SK-N-SH treated with all-trans-retinoic acid at 6 μM for 48 hours (cell line): ENCODE data around the gene SHC3.

Source experiments
- ATAC-seq: fragments of 200-7000 bp; cut with Tn5 transposase; 3 replicates; pipeline ENCODE4 v1.9.1; 2020; ENCODE audit warnings: mild to moderate bottlenecking, moderate library complexity
- ARNTL ChIP-seq: fragments of 450-650 bp; formaldehyde crosslinking; IDR thresholded peaks from 2 replicates; pipeline ENCODE4 v1.5.0; 2020; ENCODE audit warnings: low read depth, mild to moderate bottlenecking, moderate library complexity, borderline replicate concordance
- BACH2 ChIP-seq: fragments of 250-450 bp; sonication (Bioruptor Pico); IDR thresholded peaks from 2 replicates; pipeline ENCODE4 v1.9.0; 2021; ENCODE audit warnings: mild to moderate bottlenecking, borderline replicate concordance
- CREB5 ChIP-seq: fragments of 250-450 bp; sonication (Bioruptor Pico); IDR thresholded peaks from 2 replicates; pipeline ENCODE4 v1.5.1; 2020; ENCODE audit warnings: low read depth, mild to moderate bottlenecking, moderate library complexity
- CSRNP3 ChIP-seq: fragments of 250-450 bp; sonication (Bioruptor Pico); IDR thresholded peaks from 2 replicates; pipeline ENCODE4 v1.5.1; 2021; ENCODE audit warnings: mild to moderate bottlenecking, moderate library complexity
- GLIS3 ChIP-seq: fragments of 250-450 bp; sonication (Bioruptor Pico); IDR thresholded peaks from 2 replicates; pipeline ENCODE4 v1.5.0; 2020; ENCODE audit warnings: mild to moderate bottlenecking, moderate library complexity
- ISL1 ChIP-seq: fragments of 250-450 bp; sonication (Bioruptor Pico); IDR thresholded peaks from 2 replicates; pipeline ENCODE4 v2.1.2; 2022; ENCODE audit warnings: mild to moderate bottlenecking, moderate library complexity
- OSR1 ChIP-seq: fragments of 250-450 bp; sonication (Bioruptor Pico); IDR thresholded peaks from 2 replicates; pipeline ENCODE4 v1.8.0; 2022; ENCODE audit warnings: moderate library complexity, mild to moderate bottlenecking, inconsistent platforms
- PATZ1 ChIP-seq: fragments of 250-450 bp; sonication (Bioruptor Pico); IDR thresholded peaks from 2 replicates; pipeline ENCODE4 v1.8.0; 2020; ENCODE audit warnings: mild to moderate bottlenecking, moderate library complexity, borderline replicate concordance
- POU6F1 ChIP-seq: fragments of 250-450 bp; sonication (Bioruptor Pico); IDR thresholded peaks from 2 replicates; pipeline ENCODE4 v1.8.0; 2021; ENCODE audit warnings: low read depth, mild to moderate bottlenecking, moderate library complexity, borderline replicate concordance
- PPARA ChIP-seq: fragments of 250-450 bp; sonication (Bioruptor Pico); IDR thresholded peaks from 2 replicates; pipeline ENCODE4 v1.5.0; 2020; ENCODE audit warnings: mild to moderate bottlenecking, borderline replicate concordance
- RARB ChIP-seq: fragments of 250-450 bp; sonication (Bioruptor Pico); IDR thresholded peaks from 2 replicates; pipeline ENCODE4 v1.8.0; 2021; ENCODE audit warnings: mild to moderate bottlenecking, moderate library complexity
- SNAI2 ChIP-seq: fragments of 250-450 bp; sonication (Bioruptor Pico); IDR thresholded peaks from 2 replicates; pipeline ENCODE4 v1.5.0; 2020; ENCODE audit warnings: mild to moderate bottlenecking, moderate library complexity
- TCF4 ChIP-seq: fragments of 250-450 bp; sonication (Bioruptor Pico); IDR thresholded peaks from 2 replicates; pipeline ENCODE4 v1.8.0; 2021; ENCODE audit warnings: mild to moderate bottlenecking, moderate library complexity, borderline replicate concordance
- TSHZ2 ChIP-seq: fragments of 250-450 bp; sonication (Bioruptor Pico); IDR thresholded peaks from 2 replicates; pipeline ENCODE4 v1.5.0; 2020; ENCODE audit warnings: mild to moderate bottlenecking, moderate library complexity
- ZC3H10 ChIP-seq: fragments of 250-450 bp; sonication (Bioruptor Pico); IDR thresholded peaks from 2 replicates; pipeline ENCODE4 v1.5.1; 2021; ENCODE audit warnings: mild to moderate bottlenecking, moderate library complexity
- ZFP3 ChIP-seq: fragments of 250-450 bp; sonication (Bioruptor Pico); IDR thresholded peaks from 2 replicates; pipeline ENCODE4 v1.5.0; 2020; ENCODE audit warnings: mild to moderate bottlenecking, moderate library complexity
- ZFP30 ChIP-seq: fragments of 450-650 bp; formaldehyde crosslinking; IDR thresholded peaks from 2 replicates; pipeline ENCODE4 v1.5.0; 2022; ENCODE audit warnings: mild to moderate bottlenecking, moderate library complexity
- ZNF565 ChIP-seq: fragments of 450-650 bp; formaldehyde crosslinking; conservative IDR thresholded peaks from 2 replicates; pipeline ENCODE4 v1.5.0; 2020; ENCODE audit warnings: low read depth, mild to moderate bottlenecking, moderate library complexity
- ZNF70 ChIP-seq: fragments of 450-650 bp; formaldehyde crosslinking; IDR thresholded peaks from 2 replicates; pipeline ENCODE4 v1.5.0; 2020; ENCODE audit warnings: mild to moderate bottlenecking, moderate library complexity
- ZNF8 ChIP-seq: fragments of 450-650 bp; formaldehyde crosslinking; IDR thresholded peaks from 2 replicates; pipeline ENCODE4 v1.5.0; 2020; ENCODE audit warnings: mild to moderate bottlenecking, moderate library complexity

Gene SHC3

GRCh38 chr9:89116805-89117192, 61.8 kb downstream of the SHC3 start:
- ATAC-seq = no peak
- TF ChIP-seq ISL1 (CRISPR knock-in tag) (no peak), ZNF8 (CRISPR knock-in tag) (no peak), POU6F1 (CRISPR knock-in tag) (no peak), OSR1 (CRISPR knock-in tag) (no peak), ZFP30 (CRISPR knock-in tag) (no peak), CSRNP3 (CRISPR knock-in tag) (no peak), ZNF70 (CRISPR knock-in tag) (no peak), CREB5 (CRISPR knock-in tag) (no peak), ZFP3 (CRISPR knock-in tag) (no peak)

GRCh38 chr9:89116064-89116804, 62.4 kb downstream of the SHC3 start:
- ATAC-seq = no peak
- TF ChIP-seq PPARA (CRISPR knock-in tag) (no peak), SNAI2 (no peak), RARB (CRISPR knock-in tag) (no peak), TSHZ2 (CRISPR knock-in tag) (no peak), CSRNP3 (CRISPR knock-in tag) (no peak), PATZ1 (CRISPR knock-in tag) (no peak), GLIS3 (CRISPR knock-in tag) (no peak), CREB5 (CRISPR knock-in tag) (no peak), ZFP30 (CRISPR knock-in tag) (no peak), ZC3H10 (CRISPR knock-in tag) (no peak), ARNTL (CRISPR knock-in tag) (no peak), BACH2 (CRISPR knock-in tag) (no peak), ZNF8 (CRISPR knock-in tag) (no peak), TCF4 (no peak), ZFP3 (CRISPR knock-in tag) (no peak), ISL1 (CRISPR knock-in tag) (no peak), OSR1 (CRISPR knock-in tag) (no peak), POU6F1 (CRISPR knock-in tag) (no peak), ZNF565 (CRISPR knock-in tag) (no peak)
- TF ChIP-seq, all 23 proteins: peak for 0
